Ovary (tissue), 9 donors: Measurements from ENCODE around the gene CRHR2. TPM values are rescaled to one million over a fixed set of nuclear protein-coding genes. Genes with fewer than 3 reads are reported as not detected.
"Not testable (repeated sequence)": the region's sequence is repeated elsewhere in the genome, so short reads cannot be mapped to it uniquely, and the experiment has no call there.

Experiments used
- DNase-seq, 5 donors: peaks; one replicate each; pipeline ENCODE4 v3.0.0-alpha.2; 2019 to 2020
- H3K27ac ChIP-seq, 2 donors: fragments of 200-600 bp; one replicate each; pipeline versions ENCODE4 v1.5.1 to v1.8.0; 2019 to 2022
- H3K27me3 ChIP-seq: fragments of 200-600 bp; one replicate; pipeline ENCODE4 v1.8.0; 2022
- H3K36me3 ChIP-seq: fragments of 200-600 bp; sonication (generic); one replicate; pipeline ENCODE4 v1.5.1; 2019
- H3K4me1 ChIP-seq: one replicate; pipeline ENCODE4 v1.8.1; 2013; ENCODE audit warnings: mild to moderate bottlenecking, moderate library complexity; ENCODE audit not compliant: insufficient read depth
- H3K4me3 ChIP-seq: fragments of 200-600 bp; sonication (generic); one replicate; pipeline ENCODE4 v1.5.1; 2017
- H3K9me3 ChIP-seq, 2 donors: fragments of 200-600 bp in 1 of 2; sonication (generic) in 1 of 2; one replicate each; pipeline versions ENCODE4 v1.5.1 to v1.8.1; 2013 to 2019; ENCODE audit warnings: mild to moderate bottlenecking in 1 of 2, moderate library complexity in 1 of 2
- CTCF ChIP-seq, 3 donors: fragments of 450-650 bp in 2 of 3; fragments of 200-600 bp in 1 of 3; IDR thresholded peaks; one replicate each; pipeline versions ENCODE4 v1.5.1 to v1.8.0; 2016 to 2022; ENCODE audit warnings: antibody characterized with exemption in 3 of 3, mild to moderate bottlenecking in 1 of 3
- EP300 ChIP-seq: sonication (generic); formaldehyde crosslinking; IDR thresholded peaks from one replicate; pipeline ENCODE4 v1.6.1; 2017; ENCODE audit warnings: antibody characterized with exemption
- POLR2A ChIP-seq: fragments of 450-650 bp; IDR thresholded peaks from one replicate; pipeline ENCODE4 v1.6.1; 2017; ENCODE audit warnings: antibody characterized with exemption, mild to moderate bottlenecking, moderate library complexity
- WGBS, 3 donors: extraction: QIAGEN DNeasy Blood & Tissue Kit in 1 of 3; methylation state at CpG; one replicate each; pipeline versions ENCODE4 v1.1.5 to v1.1.7; 2013 to 2017; 5-methylcytosine and 5-hydroxymethylcytosine counted together
- intact Hi-C, 4 donors: fragments of 100-400 bp; cut with DNase I; formaldehyde crosslinking; loops; one replicate each; pipeline versions ENCODE4 v1.11.0 to v1.15.1; 2022 to 2023
- polyA plus RNA-seq, 2 donors: library from polyadenylated mRNA; stranded (reverse); fragments of 200-250 nt in 1 of 2; fragments of 350-450 nt in 1 of 2; fragmentation: Illumina TruSeq in 1 of 2; extraction: RNeasy Lipid Tissue Mini Kit (QIAGEN cat#74804) in 1 of 2; gene quantifications; one replicate each; pipeline ENCODE4 v1.2.3, GENCODE V29; 2013 to 2014
- total RNA-seq, 7 donors: library from RNA; depleted of rRNA in 2 of 7; stranded (reverse); fragments of >200 nt in 2 of 7; fragmentation: NEBNext Ultra II Directional in 3 of 7; extraction: Animal tissue kit (Norgen Biotek cat#: 25700) in 3 of 7; gene quantifications; one replicate each; pipeline versions ENCODE4 v1.1.0 to v1.2.4, GENCODE V29; 2016 to 2023
- donor health status: DM: no; HTN: no; CAD: no; lungs with moderate emphysema.
- donor health status: DM: no; HTN: no; CAD: no.
- donor health status: Bipolar disorder and iron deficiency.
- donor health status: DM: yes; HTN: yes; CAD: no.
- donor health status: DM: no; HTN: no; CAD: no.
- donor health status: DM: yes; HTN: yes; CAD: no.

The CRHR2 gene
- total and polyA plus RNA-seq, 9 donors = 0.08 to 1.1 (median 0.77) TPM; not detected in 4

GRCh38 chr7:30723776-30724175, 41.5 kb upstream of the CRHR2 start:
- WGBS, 3 donors = 53 to 73% (median 56%) methylated on average over 4 of the region's 4 CpGs
- intact Hi-C loops = no loop called here
- H3K9me3 ChIP-seq = no peaks in the 10 kb centered on the region

DNA sequence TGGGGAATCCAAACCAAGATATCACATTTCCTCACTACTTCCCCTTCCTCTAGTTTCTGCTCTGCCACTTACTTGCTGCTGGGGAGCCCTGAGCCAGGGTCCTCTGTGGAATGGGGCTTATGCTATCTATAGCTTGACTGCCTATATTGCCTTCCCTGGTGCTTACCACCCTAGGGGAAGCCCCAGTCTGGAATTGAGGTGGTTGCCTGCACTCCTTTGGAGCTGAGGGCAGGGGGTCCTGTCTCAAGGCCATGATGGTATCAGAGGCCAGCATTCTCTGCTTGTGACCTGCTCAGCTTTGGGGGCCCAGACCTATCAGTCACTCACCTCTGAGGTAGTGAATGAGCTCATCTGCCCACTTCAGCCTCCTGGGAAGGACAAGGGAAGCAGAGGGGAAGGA, 40.4 kb upstream of the CRHR2 start:
- Histone ChIP-seq H3K4me3 (no peak overlapping the region), H3K9me3 (no peaks in the 10 kb centered on the region), H3K4me1 (no peaks in the 10 kb centered on the region), H3K36me3 (no peaks in the 10 kb centered on the region), H3K27ac (no peak overlapping the region), H3K27me3 (no peaks in the 10 kb centered on the region)
- intact Hi-C loops = no loop called here
- TF ChIP-seq EP300 (no peak), POLR2A (no peak), CTCF (IDR thresholded peaks at IDR 0.05) (no peak)
- DNase-seq = no peak

More at GRCh38 chr7:30723776-30724175, 41.5 kb upstream of the CRHR2 start:
- no peak overlapping the region for H3K4me3 ChIP-seq
- DNase-seq = no peak
- no peak overlapping the region for H3K27ac ChIP-seq
- H3K27me3 ChIP-seq = no peaks in the 10 kb centered on the region
- TF ChIP-seq CTCF (IDR thresholded peaks at IDR 0.05) = no peak
- TF ChIP-seq EP300 = no peak
- no peak for TF ChIP-seq POLR2A
- no peaks in the 10 kb centered on the region for H3K4me1 ChIP-seq
- no peaks in the 10 kb centered on the region for H3K36me3 ChIP-seq

- no peaks in the 10 kb centered on the region for H3K36me3 ChIP-seq
- TF ChIP-seq CTCF (IDR thresholded peaks at IDR 0.05) (no peak), EP300 (no peak), POLR2A (no peak)
- intact Hi-C loops = no loop called here
- WGBS, 3 donors = 50 to 62% (median 55%) methylated on average over 2 of the region's 2 CpGs
- H3K27me3 ChIP-seq = no peaks in the 10 kb centered on the region
- DNase-seq = no peak
- H3K4me1 ChIP-seq = no peaks in the 10 kb centered on the region
- no peak overlapping the region for H3K4me3 ChIP-seq
- no peak overlapping the region for H3K27ac ChIP-seq
- no peaks in the 10 kb centered on the region for H3K9me3 ChIP-seq
Observed at GRCh38 chr7:30722187-30722586, 39.9 kb upstream of the CRHR2 start.

- Histone ChIP-seq H3K4me1 (no peaks in the 10 kb centered on the region), H3K27me3 (no peaks in the 10 kb centered on the region), H3K4me3 (no peak overlapping the region), H3K36me3 (no peaks in the 10 kb centered on the region), H3K27ac (no peak overlapping the region), H3K9me3 (no peaks in the 10 kb centered on the region)
- intact Hi-C loops = no loop called here
- DNase-seq = no peak
- no peak for TF ChIP-seq CTCF (IDR thresholded peaks at IDR 0.05)
- TF ChIP-seq POLR2A = no peak
- no peak for TF ChIP-seq EP300
- 93 to 97% (median 96%) methylated on average over 1 of the region's 1 CpG for WGBS, 3 donors
Observed at GRCh38 chr7:30721211-30721610, 39.0 kb upstream of the CRHR2 start.

- DNase-seq, H3K4me1 ChIP-seq, H3K9me3 ChIP-seq, intact Hi-C loops, H3K27me3 ChIP-seq, H3K4me3 ChIP-seq, H3K27ac ChIP-seq, H3K36me3 ChIP-seq: not testable (repeated sequence)
- WGBS, 3 donors = 87 to 96% (median 95%) methylated on average over 2 of the region's 2 CpGs
Observed at GRCh38 chr7:30719434-30719833, 37.2 kb upstream of the CRHR2 start.
